ENCODE data around the gene AKAP7.
A peak's percentile ranks its signal among the peaks of the same experiment; 100 is the strongest.
"Not testable (repeated sequence)": the region's sequence is repeated elsewhere in the genome, so short reads cannot be mapped to it uniquely, and the experiment has no call there.

The AKAP7 gene

DNA sequence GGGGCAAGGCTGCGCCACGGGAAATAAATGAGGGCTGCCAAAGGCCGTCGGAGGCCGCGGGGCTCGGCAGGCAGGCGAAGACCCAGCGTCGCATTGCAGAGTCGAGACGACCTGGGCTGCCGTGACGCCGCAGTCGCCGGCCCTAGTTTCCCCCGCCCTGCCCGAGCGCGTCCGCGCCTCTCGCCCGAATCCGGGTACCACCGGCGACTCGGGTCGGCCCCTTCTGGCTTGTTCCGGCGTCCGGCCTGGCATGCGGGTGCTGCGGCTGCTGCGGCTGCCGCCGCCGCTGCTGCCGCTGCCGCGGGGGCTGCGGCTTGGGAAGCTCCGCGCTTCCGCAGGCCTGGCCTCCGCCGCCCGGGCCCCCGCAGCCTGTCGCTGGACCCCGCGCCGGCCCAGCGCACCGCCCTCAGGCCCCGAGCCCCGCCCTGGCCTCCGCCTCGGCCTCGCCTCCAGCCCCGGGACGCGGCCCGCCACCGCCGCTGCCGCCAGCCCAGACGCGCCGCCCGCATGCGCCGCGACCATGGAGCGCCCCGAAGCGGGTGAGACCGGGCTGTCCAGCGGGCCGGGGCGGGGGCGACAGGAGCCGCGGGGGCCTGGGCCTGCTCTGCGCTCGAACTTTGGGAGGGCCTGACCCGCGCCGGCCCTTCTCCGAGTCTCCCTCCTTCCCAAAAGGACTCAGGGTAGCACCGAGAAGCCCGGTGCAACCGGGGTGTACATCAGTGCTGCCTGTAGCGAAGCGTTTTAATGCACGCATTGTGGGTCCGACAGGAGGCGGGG lies at the start of gene AKAP7:
Gene AKAP7 (plus strand): TSS at position 224 of the 777 bp plus-strand sequence. CDS start 297 bp downstream, at position 521.
- DNase-seq (ENCODE audit: low read depth): no peak

DNA sequence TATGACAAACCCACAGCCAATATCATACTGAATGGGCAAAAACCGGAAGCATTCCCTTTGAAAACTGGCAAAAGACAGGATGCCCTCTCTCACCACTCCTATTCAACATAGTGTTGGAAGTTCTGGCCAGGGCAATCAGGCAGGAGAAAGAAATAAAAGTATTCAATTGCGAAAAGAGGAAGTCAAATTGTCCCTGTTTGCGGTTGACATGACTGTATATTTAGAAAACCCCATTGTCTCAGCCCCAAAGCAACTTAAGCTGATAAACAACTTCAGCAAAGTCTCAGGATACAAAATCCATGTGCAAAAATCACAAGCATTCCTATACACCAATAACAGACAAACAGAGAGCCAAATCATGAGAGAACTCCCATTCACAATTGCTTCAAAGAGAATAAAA lies 44.9 kb upstream of the AKAP7 start:
- DNase-seq (ENCODE audit: low read depth): not testable (repeated sequence)

DNA sequence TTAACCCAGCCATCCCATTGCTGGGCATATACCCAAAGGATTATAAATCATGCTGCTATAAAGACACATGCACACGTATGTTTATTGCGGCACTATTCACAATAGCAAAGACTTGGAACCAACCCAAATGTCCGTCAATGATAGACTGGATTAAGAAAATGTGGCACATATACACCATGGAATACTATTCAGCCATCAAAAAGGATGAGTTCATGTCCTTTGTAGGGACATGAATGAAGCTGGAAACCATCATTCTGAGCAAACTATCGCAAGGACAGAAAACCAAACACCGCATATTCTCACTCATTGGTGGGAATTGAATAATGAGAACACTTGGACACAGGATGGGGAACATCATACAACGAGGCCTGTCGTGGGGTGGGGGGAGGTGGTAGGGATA lies 43.3 kb upstream of the AKAP7 start:
- not testable (repeated sequence) for DNase-seq (ENCODE audit: low read depth)

DNA sequence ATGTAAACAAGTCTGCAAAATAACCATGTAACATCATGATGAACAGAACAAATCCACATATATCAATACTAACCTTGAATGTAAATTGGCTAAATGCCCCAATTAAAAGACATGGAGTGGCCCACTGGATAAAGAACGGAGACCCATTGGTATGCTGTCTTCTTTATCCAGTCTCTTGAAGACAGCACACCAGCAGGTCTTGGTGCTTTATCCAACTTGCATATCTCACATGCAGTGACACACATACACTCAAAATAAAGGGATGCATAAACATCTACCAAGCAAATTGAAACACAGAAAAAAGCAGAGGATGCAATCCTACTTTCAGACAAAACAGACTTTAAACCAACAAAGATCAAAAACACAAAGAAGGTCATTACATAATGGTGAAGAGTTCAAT lies 41.9 kb upstream of the AKAP7 start:
- DNase-seq (ENCODE audit: low read depth): no peak

DNA sequence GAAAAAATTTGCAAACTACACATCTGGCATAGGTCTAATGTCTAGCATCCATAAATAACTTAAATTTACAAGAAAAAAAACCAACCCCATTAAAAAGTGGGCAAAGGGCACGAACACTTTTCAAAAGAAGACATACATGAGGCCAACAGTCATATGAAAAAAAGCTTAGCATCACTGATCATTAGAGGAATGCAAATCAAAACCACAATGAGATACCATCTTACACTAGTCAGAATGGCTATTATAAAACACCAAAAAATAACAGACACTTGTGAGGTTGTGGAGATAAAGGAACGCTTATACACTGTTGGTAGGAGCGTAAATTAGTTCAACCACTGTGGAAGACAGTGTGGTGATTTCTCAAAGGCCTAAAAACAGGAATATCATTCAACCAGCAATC lies 38.5 kb upstream of the AKAP7 start:
- no peak for DNase-seq (ENCODE audit: low read depth)

DNA sequence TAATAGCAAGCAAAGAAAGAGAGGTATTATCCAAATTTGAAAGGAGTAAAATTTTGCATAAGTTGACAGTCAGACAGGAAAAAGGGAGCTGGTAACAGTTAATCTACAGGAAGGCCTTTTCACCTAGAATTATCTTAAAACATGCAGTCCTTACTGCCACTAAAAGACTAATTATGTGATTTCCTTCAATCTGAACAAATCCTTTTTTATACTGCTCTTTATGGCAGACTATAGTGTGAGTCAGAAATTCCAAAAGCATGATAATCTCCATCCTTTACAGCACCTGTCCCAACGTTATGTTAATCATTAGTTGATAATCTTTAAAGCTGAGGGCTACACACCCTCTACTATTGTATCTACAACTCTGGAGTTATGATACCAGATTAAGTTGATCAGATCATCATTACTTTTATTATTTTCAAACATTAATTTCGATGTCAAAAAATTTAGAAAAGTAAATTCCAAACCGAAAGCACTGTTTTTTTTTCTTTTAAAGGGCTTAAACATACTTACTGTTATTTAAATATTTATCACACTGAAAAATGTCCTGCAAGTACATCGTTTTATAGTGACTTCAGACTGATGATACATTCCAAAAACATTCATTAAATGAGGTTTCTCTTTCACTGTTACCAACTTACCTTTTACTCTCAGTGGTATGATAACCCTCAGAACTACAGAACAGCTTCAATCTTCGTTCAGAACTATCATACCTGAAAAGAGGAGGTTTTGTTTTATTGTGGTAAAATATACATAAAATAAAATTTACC lies 33.2 kb upstream of the AKAP7 start:
- no peak for DNase-seq (ENCODE audit: low read depth)

DNA sequence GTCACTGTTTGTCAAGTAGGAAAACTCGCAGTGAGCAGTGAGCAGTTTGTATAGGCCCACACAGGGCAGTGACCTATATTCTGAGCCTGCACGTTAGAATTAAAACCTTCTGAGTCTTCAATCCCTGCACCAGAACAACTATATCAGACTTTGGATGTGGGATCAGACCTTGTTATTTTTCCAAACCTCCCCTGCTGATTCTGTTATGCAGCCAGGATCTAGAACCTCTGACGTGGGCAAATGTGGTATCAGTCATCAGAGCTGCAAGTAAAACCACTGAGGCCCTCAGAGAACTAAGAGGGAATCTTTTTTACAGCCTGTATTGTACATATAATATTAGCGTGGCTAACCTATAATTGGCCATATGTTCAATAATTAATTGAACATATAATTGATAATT lies 32.0 kb upstream of the AKAP7 start:
- no peak for DNase-seq (ENCODE audit: low read depth)

DNA sequence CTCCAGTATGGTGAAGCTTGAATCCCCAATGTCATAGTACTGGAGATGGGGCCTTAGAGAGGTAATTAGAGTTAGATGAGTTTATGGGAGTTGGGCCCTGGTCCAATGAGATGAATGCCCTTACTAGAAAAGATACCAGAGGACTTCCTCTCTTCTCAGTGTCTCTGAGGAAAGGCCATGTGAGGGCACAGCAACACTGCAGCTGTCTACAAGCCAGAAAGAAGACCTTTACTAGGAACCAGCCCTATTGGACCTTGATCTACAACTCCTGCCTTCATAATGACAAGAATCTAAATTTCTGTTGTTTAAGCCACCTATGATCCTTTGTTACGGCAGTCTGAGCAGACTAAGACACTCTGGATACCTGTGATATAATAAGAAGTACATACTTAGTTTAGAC lies 31.4 kb upstream of the AKAP7 start:
- DNase-seq (ENCODE audit: low read depth): no peak

DNA sequence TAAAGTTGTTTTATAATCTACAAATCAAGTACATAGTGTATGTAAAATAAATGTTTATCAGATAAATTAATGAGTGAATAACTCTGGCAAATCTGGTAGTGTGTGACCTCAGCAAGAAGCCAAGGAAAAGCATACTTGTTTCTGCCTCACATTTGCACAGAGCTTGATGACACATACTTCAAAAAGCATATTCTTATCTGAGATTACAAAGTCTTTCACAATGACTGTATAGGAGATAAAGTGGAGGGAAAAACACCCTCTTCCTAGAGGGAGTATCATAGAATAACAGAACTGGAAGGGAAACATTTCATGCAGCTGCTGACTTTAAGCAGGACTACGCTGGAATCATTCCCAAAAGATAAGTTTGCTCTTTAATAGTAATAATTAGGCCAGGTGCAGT lies 28.1 kb upstream of the AKAP7 start:
- DNase-seq (ENCODE audit: low read depth): peak; percentile 59

DNA sequence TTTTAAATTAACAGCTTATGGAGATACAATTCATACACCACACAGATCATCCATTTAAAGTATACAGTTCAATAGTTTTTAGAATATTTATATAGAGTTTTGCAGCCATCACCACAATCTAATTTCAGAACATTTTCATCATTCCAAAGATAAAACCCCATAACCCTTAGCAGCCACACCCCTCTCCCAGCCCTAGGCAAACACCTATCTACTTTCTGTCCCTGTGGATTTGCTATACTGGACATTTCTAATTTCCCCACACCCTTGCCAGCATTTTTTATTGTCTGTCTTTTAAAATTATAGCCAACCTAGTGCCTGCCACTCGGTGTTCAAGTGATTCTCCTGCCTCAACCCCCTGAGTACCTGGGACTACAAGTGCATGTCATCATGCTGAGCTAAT lies 23.0 kb upstream of the AKAP7 start:
- no peak for DNase-seq (ENCODE audit: low read depth)

DNA sequence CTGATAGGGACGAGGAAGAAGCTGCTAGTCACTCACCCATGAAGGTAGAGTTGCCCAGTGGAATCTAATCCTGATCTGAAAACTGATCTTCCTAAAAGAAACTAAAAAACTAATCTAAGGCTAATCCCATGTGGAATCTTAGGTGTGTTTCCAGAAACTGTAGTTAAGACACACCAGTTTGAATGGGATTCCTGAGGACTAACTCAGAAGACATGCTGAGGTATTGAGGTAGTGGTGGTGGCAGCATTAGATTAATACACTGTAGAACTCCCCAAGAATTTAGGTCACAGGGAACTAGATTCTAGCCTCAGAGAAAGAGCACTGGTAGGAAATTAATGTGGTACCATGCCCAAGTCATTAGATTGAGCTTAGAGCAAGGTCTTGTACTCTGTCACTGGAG lies 19.6 kb upstream of the AKAP7 start:
- no peak for DNase-seq (ENCODE audit: low read depth)

DNA sequence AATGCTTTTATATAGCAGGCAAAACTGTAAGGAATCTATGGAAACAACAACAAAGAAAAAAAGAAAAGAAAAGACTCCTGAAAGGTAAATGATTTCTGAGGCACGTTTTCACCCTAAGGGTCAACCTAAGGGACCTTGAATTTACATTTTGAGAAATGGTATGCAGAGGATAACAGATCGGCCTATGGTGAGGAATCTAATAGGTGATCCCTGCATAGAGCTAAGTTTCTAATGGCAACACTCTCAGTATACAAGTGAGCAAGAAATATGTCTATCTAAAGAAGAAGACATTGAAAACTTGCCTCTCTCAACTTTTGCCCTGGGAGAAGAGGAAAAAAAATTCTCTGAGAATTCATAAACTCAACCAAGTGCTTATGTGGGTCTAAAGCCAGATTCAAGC lies 18.9 kb upstream of the AKAP7 start:
- DNase-seq (ENCODE audit: low read depth): no peak

DNA sequence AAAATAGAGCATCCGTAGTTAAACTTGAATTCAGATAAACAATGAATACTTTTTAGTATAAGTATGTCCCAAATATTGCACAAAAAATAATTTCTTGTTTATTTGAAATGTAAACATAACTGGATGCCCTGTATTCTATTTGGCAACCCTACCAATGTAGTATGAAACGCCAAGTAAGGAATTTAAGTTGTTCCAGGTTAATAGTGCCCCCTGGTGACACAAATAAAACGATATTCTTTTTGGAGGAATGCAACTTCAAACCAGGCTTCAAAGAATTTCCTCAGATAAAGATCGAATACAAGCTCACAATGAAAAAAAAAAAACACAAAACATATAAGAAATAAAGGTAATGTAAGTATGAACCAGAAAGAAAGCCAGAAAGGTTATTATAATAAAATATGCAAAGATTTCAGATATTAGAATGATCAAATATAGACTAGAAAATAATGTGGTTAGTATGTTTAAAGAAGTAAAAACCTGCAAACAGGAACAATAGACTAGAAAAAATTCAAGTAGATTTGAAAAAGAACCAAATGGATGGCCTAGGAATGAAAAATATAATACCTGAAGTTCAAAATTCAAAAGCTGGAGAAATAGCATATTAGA lies 18.4 kb upstream of the AKAP7 start:
- DNase-seq (ENCODE audit: low read depth): no peak

DNA sequence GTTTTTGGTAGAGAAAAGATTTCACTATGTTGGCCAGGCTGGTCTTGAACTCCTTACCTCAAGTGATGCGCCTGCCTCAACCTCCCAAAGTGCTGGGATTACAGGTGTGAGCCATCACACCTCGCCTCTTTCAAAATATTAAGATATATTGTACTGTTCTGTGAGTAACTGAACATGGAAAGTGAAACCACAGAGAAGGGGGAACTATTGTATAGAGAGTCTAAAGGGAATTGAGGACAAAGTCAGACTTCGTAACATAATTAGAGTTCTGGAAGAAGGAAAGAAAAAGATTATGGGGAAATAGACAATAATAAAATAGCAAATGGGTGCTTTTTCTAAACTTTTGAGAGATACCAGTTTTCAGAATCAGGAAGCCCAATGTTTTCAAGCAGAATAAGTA lies 17.4 kb upstream of the AKAP7 start:
- no peak for DNase-seq (ENCODE audit: low read depth)

DNA sequence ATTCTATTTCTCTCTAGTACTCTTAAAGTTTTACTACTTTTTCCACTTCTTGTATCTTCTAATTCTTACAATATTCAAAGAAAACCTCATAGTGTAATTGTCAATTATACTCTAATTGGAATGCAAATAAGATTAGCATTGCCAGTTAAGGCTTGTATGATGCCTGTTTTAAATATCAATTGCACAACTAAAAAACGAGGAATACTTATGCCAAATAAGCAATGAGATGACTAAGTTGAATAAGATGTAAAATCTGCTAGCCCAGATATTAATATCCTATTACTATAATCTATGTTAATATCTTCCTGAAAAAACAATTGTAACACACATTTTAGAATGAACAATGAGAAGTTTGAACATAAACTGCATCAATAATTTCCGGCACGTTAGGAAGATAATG lies 13.3 kb upstream of the AKAP7 start:
- no peak for DNase-seq (ENCODE audit: low read depth)

DNA sequence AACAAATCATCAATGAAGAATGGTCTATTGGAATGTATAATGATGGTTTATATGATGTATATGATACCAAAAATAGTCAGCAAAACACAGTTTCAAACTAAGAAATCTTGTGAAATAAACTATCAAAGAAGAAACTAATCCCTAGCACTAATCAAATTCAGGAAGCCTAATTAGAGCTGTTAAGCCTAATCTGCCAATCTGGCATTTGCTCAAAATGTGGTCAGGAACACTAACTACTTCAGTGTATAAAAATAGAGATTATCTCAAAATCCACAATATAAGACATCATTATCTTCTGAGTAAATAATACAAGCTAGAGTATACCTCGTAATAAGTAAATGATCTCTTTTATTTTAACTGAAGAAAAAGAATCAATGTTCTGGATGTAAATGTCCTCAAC lies 12.8 kb upstream of the AKAP7 start:
- DNase-seq (ENCODE audit: low read depth): no peak

DNA sequence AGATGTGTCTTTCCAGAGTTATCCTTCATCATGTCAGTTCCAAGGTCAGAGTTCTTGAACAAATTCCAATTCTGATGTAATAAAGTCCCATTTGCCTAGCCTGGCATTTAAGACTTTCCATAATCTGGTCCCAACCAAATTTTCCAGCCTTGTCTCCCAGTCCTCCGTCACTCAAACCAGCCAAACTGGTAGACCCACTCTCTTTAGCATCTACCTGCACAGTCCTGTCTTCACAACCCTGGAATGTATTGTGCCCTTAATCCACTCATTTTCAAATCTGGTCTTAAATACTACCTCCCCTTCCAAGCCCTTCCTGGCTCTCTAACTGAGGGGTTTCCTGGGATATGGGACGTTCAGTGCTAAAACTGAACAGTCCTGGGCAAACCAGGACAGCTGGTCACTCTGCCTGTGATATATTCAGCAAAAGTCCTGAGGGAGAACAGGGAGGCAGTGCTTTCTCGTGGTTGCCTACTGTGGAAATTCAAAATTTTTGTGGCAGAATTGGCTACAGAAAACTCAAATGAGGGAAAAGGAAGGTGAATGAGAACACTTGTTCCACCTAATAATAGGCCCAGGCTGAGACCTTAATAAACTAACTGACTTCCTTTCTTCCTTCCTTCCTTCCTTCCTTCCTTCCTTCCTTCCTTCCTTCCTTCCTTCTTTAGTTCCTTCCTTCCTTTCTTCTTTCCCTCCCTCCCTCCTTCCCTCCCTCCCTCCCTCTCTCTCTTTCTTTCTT lies 10.8 kb upstream of the AKAP7 start:
- no peak for DNase-seq (ENCODE audit: low read depth)

DNA sequence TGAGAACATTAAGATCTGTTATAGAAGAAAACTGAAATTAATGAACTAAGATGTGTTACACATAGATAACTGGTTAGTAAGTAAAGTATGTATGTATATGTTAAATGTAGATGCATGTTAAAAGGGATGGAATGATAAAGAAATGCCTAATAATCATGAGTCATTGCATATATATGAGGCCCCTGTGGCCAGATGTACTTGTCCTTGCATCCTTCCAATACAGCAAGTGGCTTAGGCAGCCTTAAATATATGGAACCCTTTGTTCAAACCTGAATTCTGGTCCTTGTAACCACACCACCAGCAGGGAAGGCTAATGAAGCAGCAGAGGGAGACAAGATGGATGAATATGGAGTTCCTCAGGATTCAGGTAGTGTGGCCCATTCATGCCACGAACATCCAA lies 9.8 kb upstream of the AKAP7 start:
- no peak for DNase-seq (ENCODE audit: low read depth)

DNA sequence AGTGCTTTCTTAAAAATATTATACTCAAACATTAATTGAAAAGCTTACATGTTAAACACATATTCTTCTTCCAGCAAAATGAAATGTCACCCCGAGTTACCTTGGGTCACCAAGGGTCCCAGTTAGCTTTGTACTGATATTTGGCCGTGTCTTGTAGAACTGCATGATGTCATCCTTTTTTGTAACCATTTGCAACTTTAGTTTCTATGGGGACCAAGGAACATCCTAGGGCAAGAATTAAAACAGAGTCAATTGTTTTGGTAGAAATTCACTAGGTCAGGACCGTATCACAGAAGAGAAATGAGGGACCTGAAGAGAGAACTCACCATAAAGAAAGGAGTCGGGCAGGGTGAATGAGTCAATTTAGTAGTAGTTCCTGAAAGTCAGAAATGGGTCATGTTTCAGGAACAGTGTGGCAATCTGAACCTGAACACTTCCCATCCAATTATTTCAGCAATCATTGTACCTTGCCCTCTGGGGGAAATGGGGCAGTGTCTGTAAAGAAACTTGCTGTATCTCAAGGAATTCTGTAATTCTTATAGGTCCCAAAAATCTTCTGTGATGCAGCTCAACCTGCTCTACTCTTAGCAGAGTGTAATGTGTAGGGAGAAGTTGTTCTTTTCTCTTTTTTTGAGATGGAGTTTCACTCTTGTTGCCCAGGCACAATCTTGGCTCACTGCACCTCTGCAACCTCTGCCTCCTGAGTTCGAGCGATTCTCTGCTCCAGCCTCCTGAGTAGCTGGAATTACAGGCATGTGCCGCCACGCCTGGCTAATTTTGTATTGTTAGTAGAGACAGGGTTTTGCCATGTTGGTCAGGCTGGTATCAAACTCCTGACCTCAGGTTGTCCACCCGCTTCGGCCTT lies 5.3 kb upstream of the AKAP7 start:
- no peak for DNase-seq (ENCODE audit: low read depth)

DNA sequence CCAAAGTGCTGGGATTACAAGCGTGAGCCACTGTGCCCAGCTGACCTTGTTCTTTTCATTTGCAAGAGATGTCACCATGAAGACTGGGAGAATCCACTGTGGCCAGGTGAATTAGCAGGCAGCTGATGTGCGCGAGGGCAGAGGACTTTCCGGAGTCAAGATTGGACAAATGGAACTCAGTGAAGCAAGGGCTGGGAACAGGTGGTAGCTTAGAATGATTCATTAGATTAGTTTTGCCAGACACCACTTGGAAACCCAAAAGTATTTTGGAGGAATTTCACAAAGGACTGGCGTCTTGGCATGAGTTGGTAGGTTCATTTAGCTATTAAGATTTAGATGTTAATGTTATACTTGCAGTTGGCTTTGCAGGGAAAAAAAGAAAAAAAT lies 4.7 kb upstream of the AKAP7 start:
- no peak for DNase-seq (ENCODE audit: low read depth)

DNA sequence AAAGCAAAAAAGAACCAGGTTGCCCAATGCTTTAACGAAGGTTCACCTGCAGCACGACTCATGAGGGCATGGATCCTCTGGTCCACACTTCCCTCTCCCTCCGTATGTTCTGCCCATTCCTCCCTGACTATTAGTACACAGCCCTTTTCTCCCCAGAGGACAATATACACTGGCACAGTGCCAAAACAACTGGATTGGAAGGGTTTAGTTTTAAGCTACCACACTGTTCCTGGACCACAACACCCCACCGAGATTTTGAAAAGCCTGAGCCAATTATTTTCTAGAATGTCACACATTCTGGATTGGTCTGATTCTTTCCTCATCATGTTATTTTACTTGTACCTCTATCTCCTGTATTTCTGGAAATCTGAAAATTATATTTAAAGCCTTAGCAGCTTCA lies 2.9 kb upstream of the AKAP7 start:
- DNase-seq (ENCODE audit: low read depth): no peak

Measured in HS-5 (cell line).